UCSD-AML1 (cell line): ENCODE measurements around the gene PRKAG1.
A peak's percentile ranks its signal among the peaks of the same experiment; 100 is the strongest.

Experiments
- DNase-seq: peaks from one replicate; lab custom pipeline; 2025; ENCODE audit not compliant: unreplicated experiment; lab: John Stamatoyannopoulos, UW

The PRKAG1 gene

GRCh38 chr12:48986720-48987291 is 31.8 kb downstream of the PRKAG1 start:
- no peak for DNase-seq

GRCh38 chr12:48985901-48986300 is 32.7 kb downstream of the PRKAG1 start:
- DNase-seq = no peak

DNA sequence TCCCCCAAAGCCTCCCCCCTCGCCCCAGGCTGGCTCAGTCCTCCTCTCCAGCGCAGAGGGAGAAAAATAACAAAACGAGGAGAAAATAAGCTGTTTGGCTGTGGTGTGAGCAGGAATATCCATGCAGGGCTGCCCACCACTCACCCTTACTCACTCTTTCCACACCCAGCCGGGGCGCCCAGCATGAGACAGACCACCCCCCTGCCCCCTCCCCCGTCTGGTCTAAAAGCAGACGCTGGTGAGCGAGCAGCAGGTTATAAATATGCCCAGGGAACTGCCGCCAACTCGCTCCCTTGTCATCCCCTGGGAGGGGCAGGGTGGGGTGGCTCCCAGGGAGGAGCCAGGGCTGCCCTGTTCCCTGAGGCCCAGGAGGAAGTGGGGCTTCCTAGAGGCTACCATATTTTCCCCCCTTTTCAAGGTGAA is 33.1 kb downstream of the PRKAG1 start:
- no peak for DNase-seq

DNA sequence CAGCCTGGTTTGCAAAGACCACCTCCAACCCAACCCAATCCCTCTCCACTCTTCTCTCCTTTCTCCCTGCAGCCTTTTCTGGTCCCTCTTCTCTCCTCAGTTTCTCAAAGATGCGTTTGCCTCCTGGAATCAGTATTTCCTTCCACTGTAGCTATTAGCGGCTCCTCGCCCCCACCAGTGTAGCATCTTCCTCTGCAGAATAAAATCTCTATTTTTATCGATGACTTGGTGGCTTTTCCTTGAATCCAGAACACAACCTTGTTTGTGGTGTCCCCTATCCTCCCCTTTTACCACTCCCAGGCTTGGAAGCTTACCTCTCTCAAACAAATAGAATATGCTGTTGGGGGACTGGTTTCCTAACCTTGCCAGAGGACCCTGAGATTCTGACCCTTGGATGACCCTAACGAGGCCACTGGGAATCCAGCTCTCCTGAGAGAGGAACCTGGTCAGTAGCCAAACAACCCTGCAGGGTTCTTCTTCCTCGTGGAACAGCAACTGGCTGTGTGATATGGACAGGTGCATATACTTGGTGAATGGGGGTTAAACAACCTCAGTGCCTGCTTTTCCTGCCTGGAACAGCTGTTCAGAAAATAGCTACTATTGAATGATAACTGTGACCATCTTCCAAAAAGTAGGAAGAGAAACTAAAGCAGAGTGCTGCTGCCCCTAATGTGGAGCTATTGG is 36.0 kb downstream of the PRKAG1 start:
- DNase-seq = no peak

GRCh38 chr12:48981757-48982157 is 36.8 kb downstream of the PRKAG1 start:
- no peak for DNase-seq

DNA sequence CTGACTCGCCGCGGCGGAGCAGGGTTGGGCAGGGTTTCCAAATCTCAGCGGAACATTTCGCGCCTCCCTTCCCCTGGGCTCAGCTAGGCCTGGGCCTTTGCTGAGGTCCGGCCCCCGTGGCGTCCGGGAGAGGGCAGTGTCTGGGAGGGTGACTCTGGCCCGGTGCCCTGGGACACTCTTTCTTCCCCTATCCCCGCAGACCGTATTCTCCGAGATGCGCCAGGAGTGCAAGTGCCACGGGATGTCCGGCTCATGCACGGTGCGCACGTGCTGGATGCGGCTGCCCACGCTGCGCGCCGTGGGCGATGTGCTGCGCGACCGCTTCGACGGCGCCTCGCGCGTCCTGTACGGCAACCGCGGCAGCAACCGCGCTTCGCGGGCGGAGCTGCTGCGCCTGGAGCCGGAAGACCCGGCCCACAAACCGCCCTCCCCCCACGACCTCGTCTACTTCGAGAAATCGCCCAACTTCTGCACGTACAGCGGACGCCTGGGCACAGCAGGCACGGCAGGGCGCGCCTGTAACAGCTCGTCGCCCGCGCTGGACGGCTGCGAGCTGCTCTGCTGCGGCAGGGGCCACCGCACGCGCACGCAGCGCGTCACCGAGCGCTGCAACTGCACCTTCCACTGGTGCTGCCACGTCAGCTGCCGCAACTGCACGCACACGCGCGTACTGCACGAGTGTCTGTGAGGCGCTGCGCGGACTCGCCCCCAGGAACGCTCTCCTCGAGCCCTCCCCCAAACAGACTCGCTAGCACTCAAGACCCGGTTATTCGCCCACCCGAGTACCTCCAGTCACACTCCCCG is 37.4 kb downstream of the PRKAG1 start:
- DNase-seq = peak; percentile 53

GRCh38 chr12:48980389-48980952 is 38.1 kb downstream of the PRKAG1 start:
- DNase-seq = no peak

DNA sequence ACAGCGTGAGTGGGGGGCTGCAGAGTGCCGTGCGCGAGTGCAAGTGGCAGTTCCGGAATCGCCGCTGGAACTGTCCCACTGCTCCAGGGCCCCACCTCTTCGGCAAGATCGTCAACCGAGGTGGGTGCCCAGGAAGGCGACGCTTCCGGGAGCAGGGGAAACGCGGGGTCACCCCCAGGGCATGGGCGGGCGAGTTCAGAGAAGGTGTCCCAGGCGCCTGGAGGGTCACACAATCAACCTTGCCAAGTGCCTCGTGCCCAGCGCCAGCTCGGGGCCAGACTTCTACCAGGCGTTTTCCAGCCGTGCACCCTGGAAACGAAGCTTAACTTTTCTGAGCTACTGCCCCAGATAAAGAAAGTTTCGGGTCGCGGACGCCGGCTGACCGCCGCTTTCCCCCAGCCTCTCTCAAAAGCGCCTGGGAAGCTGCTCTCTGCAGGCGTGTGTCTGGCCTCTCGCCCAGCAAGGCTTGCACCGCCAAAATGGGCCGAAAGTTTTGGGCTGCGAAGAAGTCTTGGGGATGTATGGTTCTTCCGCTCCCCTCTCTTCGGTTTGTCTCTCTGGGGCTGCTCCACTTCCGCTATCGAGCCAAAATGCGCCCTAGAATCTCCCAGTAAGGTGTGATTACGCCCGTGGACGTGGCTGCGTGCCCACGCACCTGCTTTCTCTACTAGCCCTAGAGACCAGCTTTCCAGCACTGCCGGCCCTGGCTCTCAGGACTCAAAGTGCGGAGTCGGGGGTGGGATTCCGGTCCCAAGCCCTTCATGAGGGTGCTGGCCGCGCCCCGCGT is 38.8 kb downstream of the PRKAG1 start:
- peak; percentile 35 for DNase-seq

- no peak for DNase-seq
Observed at GRCh38 chr12:48978741-48979601, 39.6 kb downstream of the PRKAG1 start.

GRCh38 chr12:48978291-48978740 is 40.3 kb downstream of the PRKAG1 start, which contains the start of gene WNT1:
TSS of gene WNT1 (plus strand) at chr12:48978322. CDS start at chr12:48978651, 329 bp downstream.
- DNase-seq = no peak

GRCh38 chr12:48977290-48978281 is 41.0 kb downstream of the PRKAG1 start:
- peak; percentile 69 for DNase-seq

DNA sequence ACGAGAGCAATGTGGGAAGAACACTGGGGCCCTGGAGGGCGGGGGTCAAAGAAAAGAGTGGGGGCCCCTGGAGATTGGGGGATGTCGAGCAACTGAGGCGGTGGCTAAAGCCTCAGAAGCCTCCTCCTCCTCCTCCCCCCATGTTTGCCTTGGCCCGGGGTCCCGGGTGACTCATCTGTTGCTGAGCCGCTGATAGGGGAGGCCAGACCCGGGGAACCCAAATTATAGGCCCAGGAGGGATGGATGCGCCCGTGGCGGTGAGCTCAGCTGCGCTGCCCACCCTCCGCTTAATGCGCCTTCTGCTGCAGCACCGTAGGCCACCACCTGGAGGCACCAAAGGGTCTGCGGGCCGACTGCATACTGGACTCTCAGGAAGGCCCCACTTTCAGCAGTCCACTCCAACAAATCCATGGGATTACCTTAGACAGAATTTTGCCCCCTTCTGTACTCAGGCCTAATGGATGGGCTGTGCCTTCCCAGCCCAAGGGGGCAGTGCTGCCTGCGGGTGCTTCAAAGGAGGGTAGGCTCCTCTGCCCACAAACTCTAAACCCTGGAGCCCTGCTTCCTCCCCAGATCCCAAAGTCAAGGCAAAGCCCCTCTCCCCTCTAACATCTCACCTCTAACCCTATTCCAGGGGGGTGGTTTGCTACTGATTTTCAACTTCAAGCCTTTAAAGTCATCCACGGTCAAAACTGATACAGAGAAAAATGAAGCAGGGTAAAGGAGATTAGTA is 44.5 kb downstream of the PRKAG1 start:
- no peak for DNase-seq

DNA sequence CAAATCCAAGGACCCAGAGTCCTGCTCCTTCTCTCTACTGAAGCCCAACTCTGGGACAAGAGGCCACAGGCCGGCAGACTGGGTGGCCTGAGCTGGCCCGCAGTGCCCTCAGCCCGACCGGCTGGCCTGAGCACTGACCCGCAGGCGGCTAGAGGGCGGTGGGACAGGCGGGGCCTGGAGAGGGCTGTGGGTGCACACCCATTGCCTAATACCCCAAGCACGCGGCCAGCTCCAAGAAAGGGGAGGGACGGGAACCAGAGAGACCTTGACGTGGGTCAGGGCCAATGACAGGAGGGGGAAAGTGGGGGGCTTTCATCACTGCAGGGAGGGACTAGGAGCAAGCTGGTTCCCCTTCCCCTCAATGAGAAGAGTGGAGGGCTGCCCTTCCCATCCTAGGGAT is 45.0 kb downstream of the PRKAG1 start:
- no peak for DNase-seq

- no peak for DNase-seq
Observed at GRCh38 chr12:48972952-48973483, 45.6 kb downstream of the PRKAG1 start.

DNA sequence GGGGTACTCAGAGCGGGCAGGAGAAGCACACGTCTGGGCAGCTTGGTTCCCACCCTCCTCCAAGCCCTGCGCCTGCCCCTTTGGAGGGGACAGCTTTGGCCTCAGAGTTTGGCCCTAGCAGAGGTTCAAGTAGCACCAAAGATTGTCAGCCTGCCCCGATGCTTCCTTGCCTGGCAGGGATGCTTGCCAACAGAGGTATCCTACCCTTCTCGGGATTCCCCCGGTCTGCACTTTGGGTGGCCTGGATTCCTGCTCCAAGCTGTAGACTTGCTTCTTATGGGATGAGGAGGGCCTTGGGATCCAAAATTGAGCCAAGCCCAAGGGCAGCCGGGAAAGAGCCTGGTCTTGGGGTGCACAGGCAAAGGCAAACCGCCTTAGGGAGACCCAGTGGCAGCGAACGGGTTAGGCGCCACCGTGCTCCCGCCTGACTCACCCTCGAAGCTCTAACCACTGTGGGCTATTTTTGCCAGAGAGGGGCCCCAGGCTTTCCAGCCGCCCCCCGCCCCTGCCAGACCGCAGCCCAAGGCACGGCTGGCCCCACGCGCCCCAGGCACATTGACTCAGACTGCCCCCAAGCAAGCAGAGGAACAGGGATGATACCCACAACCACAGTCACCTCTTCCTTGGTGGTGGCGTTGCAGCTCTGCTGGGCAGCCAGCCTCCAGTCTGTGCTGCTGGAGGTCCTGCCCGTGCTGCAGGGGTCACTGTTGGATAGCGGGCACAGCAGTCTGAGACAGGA is 46.2 kb downstream of the PRKAG1 start:
- DNase-seq = no peak

- no peak for DNase-seq
Observed at GRCh38 chr12:48970702-48971334, 47.8 kb downstream of the PRKAG1 start.
